Endothelial cell (in vitro differentiated cells): Measurements from ENCODE around the gene EEF1A2. TPM values are rescaled to one million over a fixed set of nuclear protein-coding genes. Genes with fewer than 3 reads are reported as not detected.

ENCODE experiments used
- DNase-seq: peaks from one replicate; pipeline ENCODE4 v3.0.0; 2021; ENCODE audit warnings: low spot score
- H3K27ac Mint-ChIP-seq: one replicate; pipeline ENCODE4 v1.8.0; 2021; ENCODE audit warnings: mixed read lengths, inconsistent platforms; ENCODE audit not compliant: unreplicated experiment
- H3K27me3 Mint-ChIP-seq: one replicate; pipeline ENCODE4 v1.8.0; 2021; ENCODE audit warnings: mild to moderate bottlenecking, moderate library complexity, mixed read lengths, inconsistent platforms; ENCODE audit not compliant: unreplicated experiment
- H3K36me3 Mint-ChIP-seq: one replicate; pipeline ENCODE4 v1.8.0; 2021; ENCODE audit warnings: mild to moderate bottlenecking, low read depth, mixed read lengths, inconsistent platforms; ENCODE audit not compliant: unreplicated experiment
- H3K4me1 Mint-ChIP-seq: one replicate; pipeline ENCODE4 v1.8.0; 2021; ENCODE audit warnings: mild to moderate bottlenecking, mixed read lengths, inconsistent platforms; ENCODE audit not compliant: unreplicated experiment
- H3K4me3 Mint-ChIP-seq: one replicate; pipeline ENCODE4 v1.8.0; 2021; ENCODE audit warnings: mild to moderate bottlenecking, mixed read lengths, inconsistent platforms; ENCODE audit not compliant: unreplicated experiment
- H3K9me3 Mint-ChIP-seq: one replicate; pipeline ENCODE4 v1.8.0; 2021; ENCODE audit warnings: mixed read lengths, inconsistent platforms; ENCODE audit not compliant: unreplicated experiment
- CTCF ChIP-seq: fragments of 200-600 bp; sonication (generic); IDR thresholded peaks from one replicate; pipeline ENCODE4 v1.5.0; 2021; ENCODE audit warnings: antibody characterized with exemption; ENCODE audit not compliant: unreplicated experiment
- total RNA-seq: library from RNA; stranded (reverse); fragmentation: NEBNext Ultra II Directional; extraction: Animal tissue kit (Norgen Biotek cat#: 25700); gene quantifications from one replicate; pipeline ENCODE4 v1.2.1, GENCODE V29; 2021; ENCODE audit not compliant: unreplicated experiment

Gene EEF1A2
- total RNA-seq, 1 donor from 2014 or later = 0.31 TPM

- H3K4me1 Mint-ChIP-seq = no peaks in the 10 kb centered on the region
These were observed 38.2 kb upstream of the EEF1A2 start, which contains the start of gene PTK6 for GRCh38 chr20:63536997-63537524. Gene PTK6 (minus strand): TSS chr20:63537376. CDS start chr20:63537314, 62 bp downstream.

GRCh38 chr20:63536241-63536977 lies 37.5 kb upstream of the EEF1A2 start:
- peaks cover 5% of the 10 kb centered on the region for H3K27me3 Mint-ChIP-seq
- DNase-seq = peak; percentile 11
- H3K9me3 Mint-ChIP-seq = no peaks in the 10 kb centered on the region
- no peak overlapping the region for H3K27ac Mint-ChIP-seq
- H3K36me3 Mint-ChIP-seq = peaks cover 4% of the 10 kb centered on the region
- H3K4me1 Mint-ChIP-seq = no peaks in the 10 kb centered on the region
- TF ChIP-seq CTCF = no peak
- no peak overlapping the region for H3K4me3 Mint-ChIP-seq

More at GRCh38 chr20:63536997-63537524, 38.2 kb upstream of the EEF1A2 start, which contains the start of gene PTK6:
- H3K27ac Mint-ChIP-seq = no peak within 1 kb of the TSS
- H3K4me3 Mint-ChIP-seq = no peak within 1 kb of the TSS
- no peak for TF ChIP-seq CTCF
- peaks cover under 1% of the 10 kb centered on the region for H3K36me3 Mint-ChIP-seq
- H3K9me3 Mint-ChIP-seq = no peaks in the 10 kb centered on the region
- no peak for DNase-seq
- H3K27me3 Mint-ChIP-seq = peaks cover 5% of the 10 kb centered on the region

GRCh38 chr20:63534831-63535651 lies 36.2 kb upstream of the EEF1A2 start:
- no peaks in the 10 kb centered on the region for H3K9me3 Mint-ChIP-seq
- peaks cover 5% of the 10 kb centered on the region for H3K27me3 Mint-ChIP-seq
- H3K27ac Mint-ChIP-seq = no peak overlapping the region
- no peaks in the 10 kb centered on the region for H3K4me1 Mint-ChIP-seq
- no peak overlapping the region for H3K4me3 Mint-ChIP-seq
- TF ChIP-seq CTCF = no peak
- H3K36me3 Mint-ChIP-seq = peaks cover 4% of the 10 kb centered on the region
- peak; percentile 5 for DNase-seq

- H3K27ac Mint-ChIP-seq = no peak overlapping the region
- no peak for DNase-seq
- no peaks in the 10 kb centered on the region for H3K9me3 Mint-ChIP-seq
- peaks cover 5% of the 10 kb centered on the region for H3K27me3 Mint-ChIP-seq
- no peak overlapping the region for H3K4me3 Mint-ChIP-seq
- H3K4me1 Mint-ChIP-seq = no peaks in the 10 kb centered on the region
- TF ChIP-seq CTCF = no peak
- peaks cover 4% of the 10 kb centered on the region for H3K36me3 Mint-ChIP-seq
These were observed 35.5 kb upstream of the EEF1A2 start for GRCh38 chr20:63534427-63534830.
